Uterus (tissue), 2 donors: ENCODE measurements around the gene ARF5.

Source experiments
- POLR2A ChIP-seq, 2 donors: fragments of 450-650 bp; IDR thresholded peaks; one replicate each; pipeline ENCODE4 v1.6.1; 2016; ENCODE audit warnings: antibody characterized with exemption in 2 of 2, mild to moderate bottlenecking in 1 of 2, moderate library complexity in 1 of 2
- TF ChIP-seq, protein P1 (sequence below), 4 experiments: fragments of 200-600 bp in 2 of 4; fragments of 450-650 bp in 2 of 4; sonication (generic) in 2 of 4; IDR thresholded peaks; one replicate each; pipeline ENCODE4 v1.5.1; 2016 to 2019; ENCODE audit warnings: antibody characterized with exemption in 4 of 4, mild to moderate bottlenecking in 2 of 4, moderate library complexity in 1 of 4

- TF ChIP-seq, protein P1, sequence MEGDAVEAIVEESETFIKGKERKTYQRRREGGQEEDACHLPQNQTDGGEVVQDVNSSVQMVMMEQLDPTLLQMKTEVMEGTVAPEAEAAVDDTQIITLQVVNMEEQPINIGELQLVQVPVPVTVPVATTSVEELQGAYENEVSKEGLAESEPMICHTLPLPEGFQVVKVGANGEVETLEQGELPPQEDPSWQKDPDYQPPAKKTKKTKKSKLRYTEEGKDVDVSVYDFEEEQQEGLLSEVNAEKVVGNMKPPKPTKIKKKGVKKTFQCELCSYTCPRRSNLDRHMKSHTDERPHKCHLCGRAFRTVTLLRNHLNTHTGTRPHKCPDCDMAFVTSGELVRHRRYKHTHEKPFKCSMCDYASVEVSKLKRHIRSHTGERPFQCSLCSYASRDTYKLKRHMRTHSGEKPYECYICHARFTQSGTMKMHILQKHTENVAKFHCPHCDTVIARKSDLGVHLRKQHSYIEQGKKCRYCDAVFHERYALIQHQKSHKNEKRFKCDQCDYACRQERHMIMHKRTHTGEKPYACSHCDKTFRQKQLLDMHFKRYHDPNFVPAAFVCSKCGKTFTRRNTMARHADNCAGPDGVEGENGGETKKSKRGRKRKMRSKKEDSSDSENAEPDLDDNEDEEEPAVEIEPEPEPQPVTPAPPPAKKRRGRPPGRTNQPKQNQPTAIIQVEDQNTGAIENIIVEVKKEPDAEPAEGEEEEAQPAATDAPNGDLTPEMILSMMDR (IDR thresholded peaks at IDR 0.05), result no peak
- no peak for TF ChIP-seq POLR2A (IDR thresholded peaks at IDR 0.05)
Measured at GRCh38 chr7:127609297-127609696, 21.1 kb downstream of the ARF5 start.
